ENCODE results near the gene FCGR3A.

Gene FCGR3A

GRCh38 chr1:161502641-161503393, 46.8 kb downstream of the FCGR3A start:
- DNase-seq (ENCODE audit: low spot score) = peak; percentile 63

GRCh38 chr1:161502181-161502580, 47.4 kb downstream of the FCGR3A start:
- DNase-seq (ENCODE audit: low spot score) = no peak

- DNase-seq (ENCODE audit: low spot score) = no peak
Observed at GRCh38 chr1:161501234-161501633, 48.4 kb downstream of the FCGR3A start.

GRCh38 chr1:161499099-161500039, 50.2 kb downstream of the FCGR3A start:
- DNase-seq (ENCODE audit: low spot score) = no peak

GRCh38 chr1:161498646-161499045, 51.0 kb downstream of the FCGR3A start:
- no peak for DNase-seq (ENCODE audit: low spot score)

GRCh38 chr1:161497961-161498360, 51.7 kb downstream of the FCGR3A start:
- no peak for DNase-seq (ENCODE audit: low spot score)

- no peak for DNase-seq (ENCODE audit: low spot score)
Observed at GRCh38 chr1:161495490-161495889, 54.1 kb downstream of the FCGR3A start.

- DNase-seq (ENCODE audit: low spot score) = no peak
Observed at GRCh38 chr1:161494091-161494735, 55.4 kb downstream of the FCGR3A start.

GRCh38 chr1:161492827-161493226, 56.8 kb downstream of the FCGR3A start:
- DNase-seq (ENCODE audit: low spot score) = no peak

Data from RKO (cell line).